K562 (cell line): ENCODE results near the gene ANXA4. TPM values are rescaled to one million over a fixed set of nuclear protein-coding genes. Genes with fewer than 3 reads are reported as not detected.
A peak's percentile ranks its signal among the peaks of the same experiment; 100 is the strongest.

ENCODE experiments used
- ARID2 ChIP-seq: fragments of 450-650 bp; IDR thresholded peaks from 2 replicates; pipeline ENCODE4 v1.6.1; 2017; ENCODE audit warnings: antibody characterized with exemption, mild to moderate bottlenecking
- KDM2B ChIP-seq: fragments of 250-450 bp; sonication (Bioruptor Pico); IDR thresholded peaks from 2 replicates; pipeline ENCODE4 v1.8.0; 2021; ENCODE audit warnings: mild to moderate bottlenecking, moderate library complexity
- LCOR ChIP-seq: sonication (generic); formaldehyde crosslinking; IDR thresholded peaks from 2 replicates; pipeline ENCODE4 v1.8.0; 2022; ENCODE audit warnings: mild to moderate bottlenecking, missing genetic modification reagents
- MTA3 ChIP-seq: fragments of 450-650 bp; formaldehyde crosslinking; IDR thresholded peaks from 2 replicates; pipeline ENCODE4 v1.6.1; 2017; ENCODE audit warnings: mild to moderate bottlenecking, borderline replicate concordance
- NFE2 ChIP-seq: IDR thresholded peaks from 2 replicates; pipeline ENCODE4 v1.6.1; 2014; ENCODE audit warnings: antibody characterized with exemption, low read depth
- PHB ChIP-seq: fragments of 250-450 bp; sonication (Bioruptor Pico); IDR thresholded peaks from 2 replicates; pipeline ENCODE4 v1.5.0; 2021
- PTRF ChIP-seq: fragments of 450-650 bp; IDR thresholded peaks from 2 replicates; pipeline ENCODE4 v1.6.1; 2016; ENCODE audit warnings: mild to moderate bottlenecking, missing genetic modification characterization, missing compliant biosample characterization
- SRSF3 ChIP-seq: fragments of 200-400 bp; formaldehyde crosslinking; IDR thresholded peaks from 2 replicates; pipeline ENCODE4 v1.6.1; 2016; ENCODE audit warnings: mild to moderate bottlenecking, low read length, moderate library complexity; ENCODE audit not compliant: insufficient read depth
- ZNF311 ChIP-seq: fragments of 250-450 bp; sonication (Bioruptor Pico); IDR thresholded peaks from 2 replicates; pipeline ENCODE4 v1.4.0; 2020; ENCODE audit warnings: mild to moderate bottlenecking, moderate library complexity
- ZNF699 ChIP-seq: fragments of 250-450 bp; sonication (Bioruptor Pico); IDR thresholded peaks from 2 replicates; pipeline ENCODE4 v1.8.0; 2021; ENCODE audit warnings: mild to moderate bottlenecking, moderate library complexity; ENCODE audit not compliant: insufficient replicate concordance
- ZSCAN29 ChIP-seq: fragments of 450-650 bp; IDR thresholded peaks from 2 replicates; pipeline ENCODE4 v1.6.1; 2017
- polyA plus RNA-seq, 8 experiments: library from polyadenylated mRNA; depleted of rRNA in 4 of 8; stranded (reverse) in 5 of 8; unstranded in 3 of 8; fragments of >200 nt; fragmentation: Nextera tagmentation in 2 of 8; fragmentation: Illumina TruSeq in 1 of 8; extraction: Ambion mirVana in 2 of 8; extraction: Trizol in 1 of 8; gene quantifications; 2 replicates each; pipeline versions ENCODE4 v1.2.1 to v1.2.3, GENCODE V29; 2011 to 2014; ENCODE audit warnings: inconsistent platforms in 1 of 8, missing spikeins in 1 of 8
- total RNA-seq, 7 experiments: library from RNA; depleted of rRNA in 6 of 7; stranded (reverse); fragments of >200 nt in 6 of 7; fragmentation: Illumina TruSeq in 2 of 7; extraction: Trizol in 2 of 7; gene quantifications; 2 replicates each; pipeline versions ENCODE4 v1.2.1 to v1.2.3, GENCODE V29; 2011 to 2021; ENCODE audit warnings: low replicate concordance in 1 of 7
- TF ChIP-seq, protein P1 (sequence below), 2 experiments: fragments of 450-650 bp; formaldehyde crosslinking in 1 of 2; IDR thresholded peaks; 2 replicates each; pipeline versions ENCODE4 v1.4.0 to v1.6.1; 2014 to 2020; ENCODE audit warnings: mild to moderate bottlenecking in 2 of 2, borderline replicate concordance in 1 of 2, low read depth in 1 of 2
- TF ChIP-seq, protein P2 (sequence below): sonication (generic); formaldehyde crosslinking; IDR thresholded peaks from 2 replicates; pipeline ENCODE4 v1.8.1; 2023; ENCODE audit warnings: mild to moderate bottlenecking, missing genetic modification reagents
- TF ChIP-seq, protein P3 (sequence below): sonication (generic); formaldehyde crosslinking; IDR thresholded peaks from 2 replicates; pipeline ENCODE4 v1.8.0; 2022; ENCODE audit warnings: mild to moderate bottlenecking, missing genetic modification reagents
- TF ChIP-seq, protein P4 (sequence below): fragments of 450-650 bp; IDR thresholded peaks from 2 replicates; pipeline ENCODE4 v1.6.1; 2016; ENCODE audit warnings: missing biosample characterization, missing genetic modification characterization
- TF ChIP-seq, protein P5 (sequence below): fragments of 250-450 bp; sonication (Bioruptor Pico); IDR thresholded peaks from 2 replicates; pipeline ENCODE4 v1.8.0; 2021; ENCODE audit warnings: borderline replicate concordance, mild to moderate bottlenecking, moderate library complexity; ENCODE audit not compliant: poor library complexity, severe bottlenecking

Gene ANXA4
- total and polyA plus RNA-seq, 9 of the 15 experiments (the other 6 are each of a cell fraction or from before 2014, with no cell fraction given): 3.4 to 13.6 (median 11.6) TPM

DNA sequence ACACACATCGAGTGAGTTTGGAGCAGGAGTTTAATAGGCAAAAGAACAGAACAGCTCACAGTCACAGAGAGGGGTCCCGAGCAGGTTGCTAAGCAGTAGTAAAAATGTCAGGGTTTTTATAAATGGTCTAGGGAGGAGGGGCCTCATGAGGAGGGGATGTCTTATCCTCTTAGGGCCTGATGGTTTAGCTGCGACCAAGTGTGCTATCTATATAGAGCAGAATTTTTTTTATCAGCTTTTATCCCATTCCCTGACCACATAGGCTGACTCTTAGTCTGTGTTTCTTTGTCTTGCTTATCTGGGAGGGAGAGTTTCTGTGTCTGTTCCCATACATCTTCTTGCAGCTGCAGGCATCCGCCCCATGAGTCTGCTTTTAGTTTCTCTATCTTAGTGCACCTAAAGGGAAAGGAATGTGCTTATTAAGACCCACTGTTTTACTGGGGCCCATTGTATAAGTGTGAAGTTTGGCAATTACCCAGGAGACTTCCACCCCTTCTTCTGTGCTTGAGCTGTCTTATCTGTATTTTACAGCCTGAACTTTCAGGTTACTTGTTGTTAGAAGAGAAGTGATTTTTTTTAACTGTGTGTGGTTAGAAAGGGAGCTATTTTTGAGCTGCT is 57.1 kb downstream of the ANXA4 start (continued):
- TF ChIP-seq, protein P1, sequence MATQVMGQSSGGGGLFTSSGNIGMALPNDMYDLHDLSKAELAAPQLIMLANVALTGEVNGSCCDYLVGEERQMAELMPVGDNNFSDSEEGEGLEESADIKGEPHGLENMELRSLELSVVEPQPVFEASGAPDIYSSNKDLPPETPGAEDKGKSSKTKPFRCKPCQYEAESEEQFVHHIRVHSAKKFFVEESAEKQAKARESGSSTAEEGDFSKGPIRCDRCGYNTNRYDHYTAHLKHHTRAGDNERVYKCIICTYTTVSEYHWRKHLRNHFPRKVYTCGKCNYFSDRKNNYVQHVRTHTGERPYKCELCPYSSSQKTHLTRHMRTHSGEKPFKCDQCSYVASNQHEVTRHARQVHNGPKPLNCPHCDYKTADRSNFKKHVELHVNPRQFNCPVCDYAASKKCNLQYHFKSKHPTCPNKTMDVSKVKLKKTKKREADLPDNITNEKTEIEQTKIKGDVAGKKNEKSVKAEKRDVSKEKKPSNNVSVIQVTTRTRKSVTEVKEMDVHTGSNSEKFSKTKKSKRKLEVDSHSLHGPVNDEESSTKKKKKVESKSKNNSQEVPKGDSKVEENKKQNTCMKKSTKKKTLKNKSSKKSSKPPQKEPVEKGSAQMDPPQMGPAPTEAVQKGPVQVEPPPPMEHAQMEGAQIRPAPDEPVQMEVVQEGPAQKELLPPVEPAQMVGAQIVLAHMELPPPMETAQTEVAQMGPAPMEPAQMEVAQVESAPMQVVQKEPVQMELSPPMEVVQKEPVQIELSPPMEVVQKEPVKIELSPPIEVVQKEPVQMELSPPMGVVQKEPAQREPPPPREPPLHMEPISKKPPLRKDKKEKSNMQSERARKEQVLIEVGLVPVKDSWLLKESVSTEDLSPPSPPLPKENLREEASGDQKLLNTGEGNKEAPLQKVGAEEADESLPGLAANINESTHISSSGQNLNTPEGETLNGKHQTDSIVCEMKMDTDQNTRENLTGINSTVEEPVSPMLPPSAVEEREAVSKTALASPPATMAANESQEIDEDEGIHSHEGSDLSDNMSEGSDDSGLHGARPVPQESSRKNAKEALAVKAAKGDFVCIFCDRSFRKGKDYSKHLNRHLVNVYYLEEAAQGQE (IDR thresholded peaks at IDR 0.05; ENCODE audit: borderline replicate concordance): no peak; the same call in 1 of the 2 replicates
- TF ChIP-seq, protein P1 (CRISPR knock-in tag; IDR thresholded peaks at IDR 0.05; ENCODE audit: low read depth): no peak
- peak; percentile 98 for TF ChIP-seq NFE2
- no peak for TF ChIP-seq ZSCAN29
- TF ChIP-seq, protein P2, sequence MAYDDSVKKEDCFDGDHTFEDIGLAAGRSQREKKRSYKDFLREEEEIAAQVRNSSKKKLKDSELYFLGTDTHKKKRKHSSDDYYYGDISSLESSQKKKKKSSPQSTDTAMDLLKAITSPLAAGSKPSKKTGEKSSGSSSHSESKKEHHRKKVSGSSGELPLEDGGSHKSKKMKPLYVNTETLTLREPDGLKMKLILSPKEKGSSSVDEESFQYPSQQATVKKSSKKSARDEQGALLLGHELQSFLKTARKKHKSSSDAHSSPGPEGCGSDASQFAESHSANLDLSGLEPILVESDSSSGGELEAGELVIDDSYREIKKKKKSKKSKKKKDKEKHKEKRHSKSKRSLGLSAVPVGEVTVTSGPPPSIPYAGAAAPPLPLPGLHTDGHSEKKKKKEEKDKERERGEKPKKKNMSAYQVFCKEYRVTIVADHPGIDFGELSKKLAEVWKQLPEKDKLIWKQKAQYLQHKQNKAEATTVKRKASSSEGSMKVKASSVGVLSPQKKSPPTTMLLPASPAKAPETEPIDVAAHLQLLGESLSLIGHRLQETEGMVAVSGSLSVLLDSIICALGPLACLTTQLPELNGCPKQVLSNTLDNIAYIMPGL (CRISPR knock-in tag): no peak
- TF ChIP-seq, protein P3, sequence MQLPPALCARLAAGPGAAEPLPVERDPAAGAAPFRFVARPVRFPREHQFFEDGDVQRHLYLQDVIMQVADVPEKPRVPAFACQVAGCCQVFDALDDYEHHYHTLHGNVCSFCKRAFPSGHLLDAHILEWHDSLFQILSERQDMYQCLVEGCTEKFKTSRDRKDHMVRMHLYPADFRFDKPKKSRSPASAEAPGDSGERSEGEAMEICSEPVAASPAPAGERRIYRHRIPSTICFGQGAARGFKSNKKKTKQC (CRISPR knock-in tag): no peak
- TF ChIP-seq ZNF699 (CRISPR knock-in tag): no peak
- peak; percentile 51; the same call in 1 of the 2 replicates for TF ChIP-seq MTA3
- no peak for TF ChIP-seq PTRF (tag)
- TF ChIP-seq ZNF311 (CRISPR knock-in tag): peak; percentile 96
- no peak for TF ChIP-seq ARID2
- TF ChIP-seq LCOR (CRISPR knock-in tag): peak; percentile 88; the same call in 1 of the 2 replicates
- TF ChIP-seq PHB (CRISPR knock-in tag): no peak
- TF ChIP-seq, protein P4, sequence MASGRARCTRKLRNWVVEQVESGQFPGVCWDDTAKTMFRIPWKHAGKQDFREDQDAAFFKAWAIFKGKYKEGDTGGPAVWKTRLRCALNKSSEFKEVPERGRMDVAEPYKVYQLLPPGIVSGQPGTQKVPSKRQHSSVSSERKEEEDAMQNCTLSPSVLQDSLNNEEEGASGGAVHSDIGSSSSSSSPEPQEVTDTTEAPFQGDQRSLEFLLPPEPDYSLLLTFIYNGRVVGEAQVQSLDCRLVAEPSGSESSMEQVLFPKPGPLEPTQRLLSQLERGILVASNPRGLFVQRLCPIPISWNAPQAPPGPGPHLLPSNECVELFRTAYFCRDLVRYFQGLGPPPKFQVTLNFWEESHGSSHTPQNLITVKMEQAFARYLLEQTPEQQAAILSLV: peak; percentile 91
- TF ChIP-seq KDM2B (CRISPR knock-in tag): no peak
- no peak for TF ChIP-seq SRSF3
- TF ChIP-seq, protein P5, sequence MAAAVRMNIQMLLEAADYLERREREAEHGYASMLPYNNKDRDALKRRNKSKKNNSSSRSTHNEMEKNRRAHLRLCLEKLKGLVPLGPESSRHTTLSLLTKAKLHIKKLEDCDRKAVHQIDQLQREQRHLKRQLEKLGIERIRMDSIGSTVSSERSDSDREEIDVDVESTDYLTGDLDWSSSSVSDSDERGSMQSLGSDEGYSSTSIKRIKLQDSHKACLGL (CRISPR knock-in tag): no peak
